Neural cell (in vitro differentiated cells): ENCODE data around the gene TMIGD3.

Experiments
- EP300 ChIP-seq: fragments of 450-650 bp; conservative IDR thresholded peaks from 2 replicates; pipeline ENCODE4 v1.6.1; 2014; ENCODE audit warnings: antibody characterized with exemption, mild to moderate bottlenecking, moderate library complexity; ENCODE audit not compliant: poor library complexity, severe bottlenecking
- POLR2AphosphoS5 ChIP-seq: IDR thresholded peaks from 2 replicates; pipeline ENCODE4 v1.6.1; 2012
- TAF1 ChIP-seq: IDR thresholded peaks from 2 replicates; pipeline ENCODE4 v1.6.1; 2012; ENCODE audit warnings: low read depth
- TF ChIP-seq, protein P1 (sequence below): fragments of 450-650 bp; IDR thresholded peaks from 2 replicates; pipeline ENCODE4 v1.5.1; 2014; ENCODE audit warnings: antibody characterized with exemption, mild to moderate bottlenecking, moderate library complexity; ENCODE audit not compliant: poor library complexity, severe bottlenecking

DNA sequence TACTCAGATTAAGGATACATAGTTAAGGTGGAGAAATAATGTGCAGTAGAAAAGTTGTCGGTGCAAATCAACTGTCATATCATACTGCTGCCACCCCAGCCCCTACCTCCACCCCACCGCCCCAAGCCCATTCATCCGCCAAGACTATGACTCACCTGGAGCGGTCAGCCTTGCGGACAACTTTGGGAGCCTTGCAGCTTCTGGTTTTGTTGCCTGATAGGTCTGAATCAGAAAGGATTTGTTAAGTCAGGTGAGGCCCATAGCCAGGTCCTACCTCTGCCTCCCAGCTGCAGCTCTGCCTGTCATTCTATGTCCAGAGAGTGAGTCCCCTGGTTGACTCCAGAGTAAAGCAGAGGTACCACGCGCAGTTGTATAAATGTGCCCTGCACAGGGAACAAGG lies 17.0 kb downstream of the TMIGD3 start:
- TF ChIP-seq EP300 (no peak), TAF1 (no peak), POLR2AphosphoS5 (no peak)
- TF ChIP-seq, protein P1, sequence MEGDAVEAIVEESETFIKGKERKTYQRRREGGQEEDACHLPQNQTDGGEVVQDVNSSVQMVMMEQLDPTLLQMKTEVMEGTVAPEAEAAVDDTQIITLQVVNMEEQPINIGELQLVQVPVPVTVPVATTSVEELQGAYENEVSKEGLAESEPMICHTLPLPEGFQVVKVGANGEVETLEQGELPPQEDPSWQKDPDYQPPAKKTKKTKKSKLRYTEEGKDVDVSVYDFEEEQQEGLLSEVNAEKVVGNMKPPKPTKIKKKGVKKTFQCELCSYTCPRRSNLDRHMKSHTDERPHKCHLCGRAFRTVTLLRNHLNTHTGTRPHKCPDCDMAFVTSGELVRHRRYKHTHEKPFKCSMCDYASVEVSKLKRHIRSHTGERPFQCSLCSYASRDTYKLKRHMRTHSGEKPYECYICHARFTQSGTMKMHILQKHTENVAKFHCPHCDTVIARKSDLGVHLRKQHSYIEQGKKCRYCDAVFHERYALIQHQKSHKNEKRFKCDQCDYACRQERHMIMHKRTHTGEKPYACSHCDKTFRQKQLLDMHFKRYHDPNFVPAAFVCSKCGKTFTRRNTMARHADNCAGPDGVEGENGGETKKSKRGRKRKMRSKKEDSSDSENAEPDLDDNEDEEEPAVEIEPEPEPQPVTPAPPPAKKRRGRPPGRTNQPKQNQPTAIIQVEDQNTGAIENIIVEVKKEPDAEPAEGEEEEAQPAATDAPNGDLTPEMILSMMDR: no peak
